ENCODE results near the gene LRRC14B.

LRRC14B gene

GRCh38 chr5:191036-191948 lies at the start of gene LRRC14B:
Gene LRRC14B (plus strand): TSS chr5:191495. CDS start chr5:191539, 44 bp downstream.
- H3K4me3 ChIP-seq (ENCODE audit: low read depth, low read length): no peak within 1 kb of the TSS

GRCh38 chr5:141761-142160 lies 49.5 kb upstream of the LRRC14B start:
- no peak overlapping the region for H3K4me3 ChIP-seq (ENCODE audit: low read depth, low read length)

GRCh38 chr5:142246-142810 lies 49.0 kb upstream of the LRRC14B start:
- H3K4me3 ChIP-seq (ENCODE audit: low read depth, low read length): no peak overlapping the region

- no peak overlapping the region for H3K4me3 ChIP-seq (ENCODE audit: low read depth, low read length)
Measured at GRCh38 chr5:143041-143440, 48.3 kb upstream of the LRRC14B start.

GRCh38 chr5:144941-145340 lies 46.4 kb upstream of the LRRC14B start:
- H3K4me3 ChIP-seq (ENCODE audit: low read depth, low read length): no peak overlapping the region

DNA sequence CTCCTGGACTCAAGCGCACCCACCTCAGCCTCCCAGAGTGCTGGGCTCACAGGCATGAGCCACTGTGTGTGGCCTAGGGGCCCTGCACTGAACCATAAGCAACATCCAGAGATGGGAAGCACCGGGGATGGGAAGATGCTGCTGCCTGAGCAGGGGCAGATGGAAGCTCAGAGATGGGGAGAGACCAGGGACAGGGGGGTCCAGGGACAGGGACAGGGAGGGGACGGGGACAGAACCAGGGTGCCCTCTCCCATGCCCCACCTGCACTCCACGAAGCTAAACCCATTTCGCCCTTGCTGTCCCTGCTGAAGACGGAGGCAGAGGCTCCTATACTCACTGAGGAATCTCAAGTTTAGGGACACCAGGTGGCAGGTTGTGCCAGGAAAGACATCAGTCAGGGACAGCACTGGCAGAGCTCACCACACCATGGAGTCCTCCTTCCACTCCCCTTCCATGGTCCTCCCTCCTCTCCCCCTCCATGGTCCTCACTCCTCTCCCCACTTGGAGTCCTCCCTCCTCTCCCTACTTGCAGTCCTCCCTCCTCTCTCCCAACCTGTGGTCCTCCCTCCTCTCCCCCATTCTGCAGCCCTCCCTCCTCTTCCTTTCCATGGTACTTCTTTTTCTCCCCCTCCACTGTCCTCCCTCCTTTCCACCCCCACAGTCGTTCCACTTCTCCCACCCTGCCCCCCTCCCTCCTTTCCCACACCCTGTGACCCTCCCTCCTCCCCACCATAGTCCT lies 45.5 kb upstream of the LRRC14B start:
- no peak overlapping the region for H3K4me3 ChIP-seq (ENCODE audit: low read depth, low read length)

GRCh38 chr5:147751-148150 lies 43.5 kb upstream of the LRRC14B start:
- no peak overlapping the region for H3K4me3 ChIP-seq (ENCODE audit: low read depth, low read length)

- H3K4me3 ChIP-seq (ENCODE audit: low read depth, low read length): no peak overlapping the region
Measured at GRCh38 chr5:149745-150485, 41.4 kb upstream of the LRRC14B start.

DNA sequence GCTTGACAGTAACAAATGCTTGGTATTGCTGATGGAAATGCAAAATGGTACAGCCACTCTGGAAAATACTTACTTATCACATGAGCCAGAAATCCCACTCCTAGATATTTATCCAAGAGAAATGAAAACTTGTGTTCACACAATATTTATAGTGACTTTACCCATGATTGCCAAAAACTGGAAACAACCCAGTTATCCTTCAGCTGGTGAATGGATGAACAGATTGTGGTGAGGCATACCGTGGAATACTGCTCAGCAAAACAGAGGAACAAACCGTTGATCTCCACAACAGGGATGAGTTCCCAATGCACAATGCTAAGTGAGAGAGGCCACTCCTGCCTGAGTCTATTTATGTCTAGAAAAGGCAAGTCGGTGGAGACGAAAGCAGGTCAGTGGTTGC lies 40.5 kb upstream of the LRRC14B start:
- H3K4me3 ChIP-seq (ENCODE audit: low read depth, low read length): no peak overlapping the region

DNA sequence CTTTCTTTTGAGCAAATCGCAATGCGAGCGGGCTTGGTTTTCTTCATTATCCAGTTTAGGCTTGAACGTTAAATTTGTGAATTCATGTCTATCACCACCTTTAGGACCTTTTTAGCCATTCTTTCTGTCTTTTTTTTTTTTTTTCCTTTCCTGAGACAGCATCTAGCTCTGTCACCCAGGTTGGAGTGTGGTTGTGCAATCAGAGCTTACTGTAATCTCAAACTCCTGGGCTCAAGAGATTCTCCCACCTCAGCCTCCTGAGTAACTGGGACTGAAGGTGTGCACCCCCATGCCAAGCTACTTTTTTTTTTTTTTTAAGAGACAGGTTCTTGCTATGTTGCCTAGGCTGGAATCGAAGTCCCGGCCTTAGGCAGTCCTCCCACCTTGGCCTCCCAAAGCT lies 39.2 kb upstream of the LRRC14B start:
- no peak overlapping the region for H3K4me3 ChIP-seq (ENCODE audit: low read depth, low read length)

DNA sequence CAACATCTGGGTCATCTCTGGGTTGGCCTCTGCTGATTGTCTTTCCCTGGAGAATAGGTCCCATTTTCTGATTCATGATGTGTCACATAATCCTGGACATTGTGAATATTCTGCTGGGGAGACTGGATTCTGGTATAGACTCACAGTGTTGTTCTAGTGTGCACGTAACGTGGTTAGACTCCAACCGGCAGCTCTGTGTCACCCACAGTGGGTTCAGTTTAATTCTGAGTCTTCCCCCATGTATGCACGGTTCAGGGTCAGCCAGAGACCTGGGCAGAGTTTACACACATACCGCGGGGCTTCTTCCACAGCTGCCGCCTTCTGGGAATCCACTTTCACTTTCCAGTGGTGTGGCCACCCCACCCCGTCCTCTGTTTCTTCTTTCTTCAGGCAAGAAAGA lies 38.0 kb upstream of the LRRC14B start:
- no peak overlapping the region for H3K4me3 ChIP-seq (ENCODE audit: low read depth, low read length)

DNA sequence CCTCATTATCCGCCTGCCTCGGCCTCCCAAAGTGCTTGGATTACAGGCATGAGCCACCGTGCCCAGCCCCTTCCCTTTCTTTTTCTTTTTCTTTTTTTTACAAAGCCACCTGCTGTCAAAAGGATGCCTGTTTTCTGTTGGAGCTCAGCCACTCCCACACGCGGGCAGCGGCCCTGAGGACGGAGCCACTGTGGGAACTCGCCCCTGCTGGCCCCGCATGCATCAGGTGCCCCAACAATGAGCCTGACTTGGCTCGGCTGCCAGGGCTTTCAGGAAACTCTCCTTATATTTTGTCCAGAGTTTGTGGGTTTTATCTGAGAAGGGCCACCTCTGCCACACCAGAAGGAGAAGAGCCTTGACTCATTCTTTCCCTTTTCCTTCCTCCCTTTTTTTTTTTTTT lies 37.1 kb upstream of the LRRC14B start:
- no peak overlapping the region for H3K4me3 ChIP-seq (ENCODE audit: low read depth, low read length)

DNA sequence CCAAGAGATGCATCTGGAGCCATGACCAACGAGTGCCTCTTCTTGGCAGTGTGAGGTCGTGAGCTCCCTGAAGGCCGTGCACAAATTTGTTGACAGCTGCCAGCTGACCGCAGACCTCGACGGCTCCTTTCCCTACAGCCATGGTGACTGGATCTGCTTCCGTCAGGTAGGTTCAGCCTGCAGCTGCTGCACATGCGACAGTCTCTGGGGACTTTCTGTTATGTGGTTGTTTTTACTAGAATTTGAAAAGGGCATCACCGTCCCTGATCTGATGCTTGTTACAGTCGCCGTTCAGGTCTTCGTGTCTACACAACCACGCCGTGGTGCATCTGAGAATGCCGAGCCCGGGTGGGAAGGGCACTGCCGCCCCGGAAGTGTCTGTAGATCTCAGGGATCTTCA lies 36.5 kb upstream of the LRRC14B start:
- H3K4me3 ChIP-seq (ENCODE audit: low read depth, low read length): no peak overlapping the region

- no peak overlapping the region for H3K4me3 ChIP-seq (ENCODE audit: low read depth, low read length)
Measured at GRCh38 chr5:155651-156410, 35.5 kb upstream of the LRRC14B start.

- H3K4me3 ChIP-seq (ENCODE audit: low read depth, low read length): no peak overlapping the region
Measured at GRCh38 chr5:156411-157072, 34.8 kb upstream of the LRRC14B start.

DNA sequence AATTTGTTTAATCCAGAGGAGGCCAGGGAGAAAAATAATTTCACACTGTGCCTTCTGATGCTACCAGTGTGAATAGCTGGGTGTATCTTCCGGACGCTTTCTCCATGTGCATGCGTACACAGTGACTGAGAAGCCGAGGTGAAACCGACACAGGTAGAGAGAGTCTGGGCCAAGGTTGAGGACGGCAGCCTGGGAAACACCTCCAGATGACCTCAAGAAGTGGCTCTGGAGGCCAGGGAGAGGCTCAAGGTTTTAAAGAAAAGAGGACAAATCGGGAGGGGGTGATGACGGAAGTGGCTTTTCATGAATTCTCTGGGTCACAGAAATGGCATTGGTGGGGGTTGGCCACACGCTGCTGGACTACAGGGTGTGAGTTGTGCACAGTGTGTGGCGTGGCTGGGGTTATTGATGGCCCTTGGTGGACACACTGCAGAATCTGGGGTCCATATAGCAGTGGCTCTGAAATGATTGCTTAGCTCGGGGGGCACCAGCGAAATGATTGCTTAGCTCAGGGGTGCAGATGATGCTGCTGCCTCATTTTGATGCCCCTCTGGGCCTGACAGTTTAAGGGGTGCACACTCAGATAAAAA lies 34.1 kb upstream of the LRRC14B start:
- no peak overlapping the region for H3K4me3 ChIP-seq (ENCODE audit: low read depth, low read length)

GRCh38 chr5:157801-158200 lies 33.5 kb upstream of the LRRC14B start:
- H3K4me3 ChIP-seq (ENCODE audit: low read depth, low read length): no peak overlapping the region

- no peak overlapping the region for H3K4me3 ChIP-seq (ENCODE audit: low read depth, low read length)
Measured at GRCh38 chr5:158807-159447, 32.4 kb upstream of the LRRC14B start.

Data from iPS-11a (cell line).